Activated B cell treated with CpG ODN at 0.5 μM for 24 hours (primary cell): Measurements from ENCODE around the gene METTL3. TPM values are rescaled to one million over a fixed set of nuclear protein-coding genes. Genes with fewer than 3 reads are reported as not detected.
A peak's percentile ranks its signal among the peaks of the same experiment; 100 is the strongest.

Experiments
- ATAC-seq: fragments of 200-7000 bp; cut with Tn5 transposase; one replicate; pipeline ENCODE4 v1.10.0; 2021; ENCODE audit warnings: low read depth, mild to moderate bottlenecking, moderate library complexity
- CTCF ChIA-PET: fragments of 350-600 bp; sonication (Branson Sonifier 250); formaldehyde crosslinking; loops from one replicate; lab custom pipeline; 2021; ENCODE audit warnings: antibody characterized with exemption; lab: Charles Lee
- POLR2A ChIA-PET: fragments of 350-600 bp; sonication (Branson Sonifier 250); formaldehyde crosslinking; loops from one replicate; lab custom pipeline; 2021; ENCODE audit warnings: antibody characterized with exemption; lab: Charles Lee
- DNase-seq: peaks from one replicate; pipeline ENCODE4 v3.0.0; 2022
- H3K27ac Mint-ChIP-seq: one replicate; pipeline ENCODE4 v1.8.0; 2020; ENCODE audit warnings: mixed read lengths
- H3K27me3 Mint-ChIP-seq: one replicate; pipeline ENCODE4 v1.8.0; 2021; ENCODE audit warnings: mixed read lengths
- H3K36me3 Mint-ChIP-seq: one replicate; pipeline ENCODE4 v1.8.0; 2021; ENCODE audit warnings: low read depth, mixed read lengths
- H3K4me1 Mint-ChIP-seq: one replicate; pipeline ENCODE4 v1.8.0; 2021; ENCODE audit warnings: mixed read lengths
- H3K4me3 Mint-ChIP-seq: one replicate; pipeline ENCODE4 v1.8.0; 2020; ENCODE audit warnings: mild to moderate bottlenecking, mixed read lengths
- H3K9me3 Mint-ChIP-seq: one replicate; pipeline ENCODE4 v1.8.0; 2020; ENCODE audit warnings: mixed read lengths
- CTCF ChIP-seq: fragments of 200-600 bp; IDR thresholded peaks from one replicate; pipeline ENCODE4 v1.8.0; 2022; ENCODE audit warnings: antibody characterized with exemption, mild to moderate bottlenecking
- intact Hi-C: fragments of 100-400 bp; cut with micrococcal nuclease; formaldehyde crosslinking; loops from one replicate; pipeline ENCODE4 v1.15.1; 2024
- total RNA-seq: library from RNA; stranded (reverse); gene quantifications from 2 replicates; pipeline ENCODE4 v1.2.3, GENCODE V29; 2022

The METTL3 gene
- total RNA-seq, 1 donor from 2014 or later: 94.5 TPM

- H3K4me1 Mint-ChIP-seq: peaks cover 37% of the 10 kb centered on the region
- peak within 1 kb of the TSS; percentile 95 for H3K27ac Mint-ChIP-seq
- H3K9me3 Mint-ChIP-seq: no peaks in the 10 kb centered on the region
- CTCF ChIA-PET: interaction anchor here (0.6 to 1.3 kb wide), 5 partner anchors 12 to 982 kb away, joined by 3 to 4 read pairs (median 3); partner anchors contain the start of genes CHD8 and METTL3
- no peaks in the 10 kb centered on the region for H3K27me3 Mint-ChIP-seq
- POLR2A ChIA-PET: interaction anchor here (0.6 to 5.3 kb wide), 10 partner anchors 14 to 1618 kb away, joined by 3 to 35 read pairs (median 6); partner anchors contain the start of genes C14orf119, CHD8, METTL3 and SUPT16H
- DNase-seq (peak; percentile 84), ATAC-seq (peak; percentile 96)
- peaks cover 55% of the 10 kb centered on the region for H3K36me3 Mint-ChIP-seq
- TF ChIP-seq CTCF: no peak
- peak within 1 kb of the TSS; percentile 99 for H3K4me3 Mint-ChIP-seq
- intact Hi-C loops: loop anchor here (1.0 to 2.0 kb wide), 7 partner anchors 21 to 1064 kb away; partner anchors contain the start of genes CHD8, HNRNPC, METTL3 and SUPT16H
Observed at GRCh38 chr14:21476925-21477681, 34.0 kb downstream of the METTL3 start, which contains the start of the genes RAB2B and TOX4. Gene RAB2B, minus strand, starts transcription at chr14:21476959. Its CDS starts 87 bp downstream, at chr14:21476872. Gene TOX4, plus strand, starts transcription at chr14:21477195. Its CDS starts 84 bp downstream, at chr14:21477279.

- peaks cover 51% of the 10 kb centered on the region for H3K36me3 Mint-ChIP-seq
- peak overlapping the region; percentile 95 for H3K27ac Mint-ChIP-seq
- no peak for DNase-seq
- CTCF ChIA-PET: interaction anchor here (0.6 to 2.1 kb wide), 4 partner anchors 11 to 982 kb away, joined by 3 to 7 read pairs (median 5); partner anchors contain the start of gene CHD8
- TF ChIP-seq CTCF: no peak
- ATAC-seq: peak; percentile 56
- POLR2A ChIA-PET: interaction anchor here (0.6 to 5.3 kb wide), 10 partner anchors 13 to 1619 kb away, joined by 3 to 35 read pairs (median 6); partner anchors contain the start of genes C14orf119, CHD8, METTL3 and SUPT16H
- intact Hi-C loops: loop anchor here (2.0 kb wide), 1 partner anchor 1064 kb away; the partner anchor contains the start of gene TEP1
- H3K4me1 Mint-ChIP-seq: peaks cover 33% of the 10 kb centered on the region
- no peaks in the 10 kb centered on the region for H3K9me3 Mint-ChIP-seq
- H3K4me3 Mint-ChIP-seq: peak overlapping the region; percentile 99
- H3K27me3 Mint-ChIP-seq: no peaks in the 10 kb centered on the region
Observed at GRCh38 chr14:21476523-21476924, 34.6 kb downstream of the METTL3 start.

- peaks cover 33% of the 10 kb centered on the region for H3K4me1 Mint-ChIP-seq
- no peak for TF ChIP-seq CTCF
- peak overlapping the region; percentile 99 for H3K4me3 Mint-ChIP-seq
- peak overlapping the region; percentile 95 for H3K27ac Mint-ChIP-seq
- intact Hi-C loops: loop anchor here (2.0 kb wide), 1 partner anchor 1063 kb away; the partner anchor contains the start of gene TEP1
- ATAC-seq (no peak), DNase-seq (no peak)
- peaks cover 48% of the 10 kb centered on the region for H3K36me3 Mint-ChIP-seq
- CTCF ChIA-PET: interaction anchor here (1.3 to 2.1 kb wide), 3 partner anchors 11 to 23 kb away, joined by 4 to 7 read pairs (median 6); partner anchors contain the start of gene CHD8
- H3K27me3 Mint-ChIP-seq: no peaks in the 10 kb centered on the region
- POLR2A ChIA-PET: interaction anchor here (0.5 to 5.3 kb wide), 9 partner anchors 12 to 211 kb away, joined by 3 to 35 read pairs (median 7); partner anchors contain the start of genes CHD8, METTL3 and SUPT16H
- no peaks in the 10 kb centered on the region for H3K9me3 Mint-ChIP-seq
Observed at GRCh38 chr14:21475767-21476522, 35.2 kb downstream of the METTL3 start.

GRCh38 chr14:21467616-21468015 is 43.5 kb downstream of the METTL3 start:
- TF ChIP-seq CTCF: no peak
- intact Hi-C loops: no loop called here
- peaks cover 68% of the 10 kb centered on the region for H3K36me3 Mint-ChIP-seq
- ChIA-PET POLR2A (no interaction called here), CTCF (no interaction called here)
- H3K4me3 Mint-ChIP-seq: no peak overlapping the region
- no peak for DNase-seq
- H3K27ac Mint-ChIP-seq: no peak overlapping the region
- H3K4me1 Mint-ChIP-seq: peaks cover 2% of the 10 kb centered on the region
- no peak for ATAC-seq
- no peaks in the 10 kb centered on the region for H3K27me3 Mint-ChIP-seq
- no peaks in the 10 kb centered on the region for H3K9me3 Mint-ChIP-seq
